Measurements from ENCODE around the gene ASS1. TPM values are rescaled to one million over a fixed set of nuclear protein-coding genes. Genes with fewer than 3 reads are reported as not detected.

The ASS1 gene
- total RNA-seq, 1 donor from 2014 or later: 4.5 TPM

DNA sequence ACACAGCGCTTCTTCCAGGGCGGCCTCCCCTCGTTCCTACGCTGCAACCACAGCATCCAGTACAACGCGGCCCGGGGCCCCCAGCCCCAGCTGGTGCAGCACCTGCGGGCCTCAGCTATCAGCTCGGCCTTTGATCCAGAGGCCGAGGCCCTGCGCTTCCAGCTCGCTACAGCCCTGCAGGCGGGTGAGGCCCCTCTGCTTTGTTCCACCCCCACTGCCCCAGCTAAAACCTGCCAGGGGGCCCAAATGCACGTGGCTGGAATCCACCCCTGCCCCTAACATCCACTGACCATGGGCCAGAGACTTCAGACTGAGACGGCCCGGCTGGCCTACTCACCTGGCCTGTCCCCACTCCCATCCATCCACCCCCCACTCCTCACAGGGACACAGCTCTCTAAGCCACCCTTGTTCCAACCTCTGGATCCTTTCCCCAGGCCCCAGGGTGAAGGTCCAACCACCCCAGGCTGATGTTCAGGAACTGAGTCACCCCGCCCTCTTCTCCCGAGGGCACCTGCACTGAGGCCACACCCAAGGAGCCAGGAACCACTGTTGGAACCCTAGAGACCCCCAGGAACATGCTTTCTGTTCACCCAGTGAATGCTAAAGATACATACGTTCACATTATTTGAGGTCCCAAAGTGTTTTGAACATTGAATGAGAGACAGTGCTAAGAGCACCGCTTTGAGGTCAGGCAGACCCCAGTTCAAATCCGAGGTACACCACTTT lies 18.9 kb upstream of the ASS1 start:
- Mint-ChIP-seq H3K4me3 (no peak overlapping the region), H3K27ac (ENCODE audit: unreplicated experiment) (peak overlapping the region; percentile 75), H3K27me3 (ENCODE audit: low read depth) (peaks cover 12% of the 10 kb centered on the region), H3K36me3 (ENCODE audit: low read depth) (no peaks in the 10 kb centered on the region), H3K4me1 (peaks cover 11% of the 10 kb centered on the region), H3K9me3 (no peaks in the 10 kb centered on the region)
- TF ChIP-seq, protein P1, sequence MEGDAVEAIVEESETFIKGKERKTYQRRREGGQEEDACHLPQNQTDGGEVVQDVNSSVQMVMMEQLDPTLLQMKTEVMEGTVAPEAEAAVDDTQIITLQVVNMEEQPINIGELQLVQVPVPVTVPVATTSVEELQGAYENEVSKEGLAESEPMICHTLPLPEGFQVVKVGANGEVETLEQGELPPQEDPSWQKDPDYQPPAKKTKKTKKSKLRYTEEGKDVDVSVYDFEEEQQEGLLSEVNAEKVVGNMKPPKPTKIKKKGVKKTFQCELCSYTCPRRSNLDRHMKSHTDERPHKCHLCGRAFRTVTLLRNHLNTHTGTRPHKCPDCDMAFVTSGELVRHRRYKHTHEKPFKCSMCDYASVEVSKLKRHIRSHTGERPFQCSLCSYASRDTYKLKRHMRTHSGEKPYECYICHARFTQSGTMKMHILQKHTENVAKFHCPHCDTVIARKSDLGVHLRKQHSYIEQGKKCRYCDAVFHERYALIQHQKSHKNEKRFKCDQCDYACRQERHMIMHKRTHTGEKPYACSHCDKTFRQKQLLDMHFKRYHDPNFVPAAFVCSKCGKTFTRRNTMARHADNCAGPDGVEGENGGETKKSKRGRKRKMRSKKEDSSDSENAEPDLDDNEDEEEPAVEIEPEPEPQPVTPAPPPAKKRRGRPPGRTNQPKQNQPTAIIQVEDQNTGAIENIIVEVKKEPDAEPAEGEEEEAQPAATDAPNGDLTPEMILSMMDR (conservative IDR thresholded peaks at IDR 0.05): no peak
- DNase-seq (ENCODE audit: low read depth, low spot score): no peak

DNA sequence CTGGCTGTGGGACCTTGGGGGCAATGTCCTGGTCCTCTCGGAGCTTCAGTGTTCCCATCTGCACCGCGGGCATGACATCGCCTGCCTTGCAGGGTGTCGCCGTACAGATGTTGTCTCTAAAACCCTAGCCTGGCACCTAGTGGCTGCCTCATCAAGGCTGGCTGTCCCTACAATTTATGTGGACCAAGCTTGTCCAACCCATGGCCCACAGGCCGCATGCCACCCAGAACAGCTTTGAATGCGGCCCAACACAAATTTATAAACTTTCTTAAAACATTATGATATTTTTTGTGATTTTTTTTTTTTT lies 18.3 kb upstream of the ASS1 start:
- peaks cover 11% of the 10 kb centered on the region for H3K27me3 Mint-ChIP-seq (ENCODE audit: low read depth)
- no peak overlapping the region for H3K4me3 Mint-ChIP-seq
- H3K9me3 Mint-ChIP-seq: no peaks in the 10 kb centered on the region
- peaks cover 9% of the 10 kb centered on the region for H3K4me1 Mint-ChIP-seq
- DNase-seq (ENCODE audit: low read depth, low spot score): no peak
- TF ChIP-seq, protein P1 (conservative IDR thresholded peaks at IDR 0.05): no peak
- H3K27ac Mint-ChIP-seq (ENCODE audit: unreplicated experiment): no peak overlapping the region
- H3K36me3 Mint-ChIP-seq (ENCODE audit: low read depth): no peaks in the 10 kb centered on the region

DNA sequence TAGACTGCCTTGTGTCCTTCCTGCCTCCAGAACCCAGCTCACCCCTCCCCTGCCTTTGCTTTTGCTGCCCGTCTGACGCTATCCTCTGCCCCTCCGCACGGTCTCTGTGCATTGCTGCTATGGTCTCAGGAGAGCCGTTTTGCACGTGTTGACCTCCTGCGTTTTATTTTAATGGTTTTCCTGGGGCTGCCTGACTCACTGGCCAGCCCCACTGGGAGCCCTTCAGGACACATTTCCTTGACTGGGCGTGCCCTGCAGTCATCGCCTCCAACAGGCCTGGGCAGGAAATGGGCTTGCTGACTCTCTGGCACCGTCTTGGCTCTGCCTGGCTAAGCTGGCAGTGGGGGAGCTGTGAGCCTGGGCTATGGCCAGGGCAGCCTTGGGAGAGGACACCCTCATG lies 17.9 kb upstream of the ASS1 start:
- Mint-ChIP-seq H3K36me3 (ENCODE audit: low read depth) (no peaks in the 10 kb centered on the region), H3K27me3 (ENCODE audit: low read depth) (peaks cover 6% of the 10 kb centered on the region), H3K27ac (ENCODE audit: unreplicated experiment) (peak overlapping the region; percentile 75), H3K4me1 (peaks cover 5% of the 10 kb centered on the region), H3K9me3 (no peaks in the 10 kb centered on the region), H3K4me3 (no peak overlapping the region)
- no peak for DNase-seq (ENCODE audit: low read depth, low spot score)
- TF ChIP-seq, protein P1 (conservative IDR thresholded peaks at IDR 0.05): no peak

DNA sequence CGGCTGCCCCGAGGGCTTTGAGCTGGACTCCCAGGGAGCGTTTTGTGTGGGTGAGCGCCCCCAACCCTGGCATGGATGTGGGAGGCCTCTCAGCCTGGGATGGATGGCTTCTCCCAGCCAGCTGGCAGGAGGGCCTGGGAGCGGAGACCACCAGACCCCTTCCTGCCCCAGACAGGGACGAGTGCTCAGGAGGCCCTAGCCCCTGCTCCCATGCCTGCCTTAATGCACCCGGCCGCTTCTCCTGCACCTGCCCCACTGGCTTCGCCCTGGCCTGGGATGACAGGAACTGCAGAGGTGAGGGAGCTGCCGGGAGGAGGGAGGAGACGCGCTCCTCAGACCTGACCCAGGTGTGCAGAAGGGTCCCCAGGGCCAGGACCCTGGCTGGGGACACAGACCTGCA lies 17.4 kb upstream of the ASS1 start:
- Mint-ChIP-seq H3K4me1 (peaks cover 5% of the 10 kb centered on the region), H3K36me3 (ENCODE audit: low read depth) (no peaks in the 10 kb centered on the region), H3K9me3 (no peaks in the 10 kb centered on the region), H3K4me3 (no peak overlapping the region), H3K27me3 (ENCODE audit: low read depth) (peaks cover 5% of the 10 kb centered on the region), H3K27ac (ENCODE audit: unreplicated experiment) (no peak overlapping the region)
- TF ChIP-seq, protein P1 (conservative IDR thresholded peaks at IDR 0.05): no peak
- no peak for DNase-seq (ENCODE audit: low read depth, low spot score)

DNA sequence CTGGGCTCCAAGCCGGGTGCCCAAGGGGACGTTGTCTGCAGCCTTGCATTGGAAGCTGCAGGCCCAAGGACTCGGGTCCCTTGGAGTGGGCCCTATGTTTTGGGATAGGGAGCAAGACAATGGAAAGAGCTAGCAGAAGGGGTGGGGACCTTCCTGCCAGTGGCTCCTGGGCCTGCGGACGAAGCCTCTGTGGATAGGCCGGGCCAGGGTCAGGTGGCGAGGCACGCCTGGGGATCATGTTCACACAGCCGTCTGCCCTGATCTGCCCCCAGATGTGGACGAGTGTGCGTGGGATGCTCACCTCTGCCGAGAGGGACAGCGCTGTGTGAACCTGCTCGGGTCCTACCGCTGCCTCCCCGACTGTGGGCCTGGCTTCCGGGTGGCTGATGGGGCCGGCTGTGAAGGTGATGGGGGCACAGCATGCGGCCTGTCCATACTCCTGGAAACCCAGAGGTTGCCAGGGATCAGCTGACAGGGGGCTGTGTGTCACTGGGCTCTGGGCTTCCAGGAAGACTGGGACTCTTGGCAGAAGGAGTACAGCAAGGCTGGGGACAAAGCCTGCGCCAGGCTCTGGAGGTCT lies 16.6 kb upstream of the ASS1 start:
- peaks cover 12% of the 10 kb centered on the region for H3K27me3 Mint-ChIP-seq (ENCODE audit: low read depth)
- DNase-seq (ENCODE audit: low read depth, low spot score): no peak
- no peaks in the 10 kb centered on the region for H3K9me3 Mint-ChIP-seq
- no peak overlapping the region for H3K4me3 Mint-ChIP-seq
- no peak overlapping the region for H3K27ac Mint-ChIP-seq (ENCODE audit: unreplicated experiment)
- TF ChIP-seq, protein P1 (conservative IDR thresholded peaks at IDR 0.05): no peak
- H3K36me3 Mint-ChIP-seq (ENCODE audit: low read depth): no peaks in the 10 kb centered on the region
- H3K4me1 Mint-ChIP-seq: peaks cover 5% of the 10 kb centered on the region
